DMS 273 treated with DMSO at 0.1 percent for 48 hours (cell line): ENCODE results near the gene PTPRM.

ENCODE experiments used
- DNase-seq: peaks from one replicate; lab custom pipeline; 2025; lab: John Stamatoyannopoulos, UW

PTPRM gene

DNA sequence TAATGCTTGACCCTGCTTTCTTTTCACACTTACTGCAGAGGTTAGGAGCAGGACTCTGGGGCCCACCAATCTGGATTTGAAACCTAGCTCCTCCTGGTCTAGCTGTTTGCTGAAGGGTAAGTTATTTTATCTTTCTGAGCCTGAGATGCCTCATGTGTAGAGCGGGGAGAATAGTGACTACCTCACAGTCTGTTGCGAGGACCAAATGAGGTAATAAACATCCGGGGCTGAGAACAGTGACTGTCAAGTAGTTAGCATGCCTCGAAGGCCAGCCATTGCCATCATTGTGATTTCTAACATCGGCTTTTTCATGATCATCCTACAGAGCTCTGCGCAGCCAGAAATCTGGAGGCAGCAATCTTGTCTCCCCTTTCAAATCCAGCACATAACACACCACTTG, 32.9 kb downstream of the PTPRM start:
- DNase-seq = no peak

DNA sequence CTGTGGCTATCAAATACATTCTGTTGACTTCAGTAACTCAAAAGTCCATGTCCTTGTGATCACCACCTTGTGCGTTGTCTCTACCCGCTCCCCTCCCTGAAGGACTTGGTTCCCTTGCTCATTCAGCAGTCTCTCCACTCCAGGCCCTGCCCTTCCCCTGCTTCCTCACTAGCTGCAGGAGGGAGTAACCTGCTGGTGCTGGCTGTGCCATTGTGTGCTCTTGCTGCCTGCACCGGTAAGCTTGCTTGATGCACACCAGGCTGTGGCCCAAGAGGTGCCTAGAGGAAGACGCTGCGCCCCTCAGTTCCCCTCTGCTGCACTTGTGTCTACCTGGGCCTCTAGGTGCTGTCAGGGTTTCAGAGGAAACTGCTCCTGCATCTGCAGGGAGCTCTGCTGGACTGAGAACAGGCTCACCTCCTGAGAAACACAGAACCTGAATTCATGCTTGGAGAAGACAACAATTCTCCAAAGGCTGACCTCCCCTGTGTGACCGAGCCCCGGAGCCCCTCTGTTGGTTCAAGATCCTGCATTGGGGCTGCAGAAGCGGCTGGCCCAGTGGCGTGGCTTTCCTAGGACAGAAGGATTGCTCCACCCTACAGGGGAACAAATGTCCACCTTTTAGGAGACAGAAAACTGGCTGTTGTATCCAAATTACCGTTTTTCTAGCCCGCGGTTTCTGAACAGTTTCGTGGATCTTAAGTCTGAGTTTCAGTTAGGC, 33.6 kb downstream of the PTPRM start:
- DNase-seq = no peak

DNA sequence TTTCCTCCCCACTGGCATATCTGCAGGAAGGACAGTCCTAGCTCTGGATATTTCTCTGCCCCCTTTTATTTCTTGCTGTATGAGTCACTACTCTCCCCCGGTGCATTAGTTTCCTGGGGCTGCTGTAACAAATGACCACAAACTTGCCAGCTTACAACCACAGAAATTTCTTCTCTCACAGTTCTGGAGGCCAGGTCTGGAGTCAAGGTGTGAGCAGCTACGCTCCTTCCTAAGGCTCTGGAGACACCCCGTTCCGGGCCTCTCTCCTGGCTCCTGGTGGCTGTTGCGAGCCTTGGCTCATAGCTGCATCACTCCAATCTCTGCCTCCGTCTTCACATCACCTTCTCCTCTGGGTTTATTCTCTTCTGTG, 34.1 kb downstream of the PTPRM start:
- no peak for DNase-seq

DNA sequence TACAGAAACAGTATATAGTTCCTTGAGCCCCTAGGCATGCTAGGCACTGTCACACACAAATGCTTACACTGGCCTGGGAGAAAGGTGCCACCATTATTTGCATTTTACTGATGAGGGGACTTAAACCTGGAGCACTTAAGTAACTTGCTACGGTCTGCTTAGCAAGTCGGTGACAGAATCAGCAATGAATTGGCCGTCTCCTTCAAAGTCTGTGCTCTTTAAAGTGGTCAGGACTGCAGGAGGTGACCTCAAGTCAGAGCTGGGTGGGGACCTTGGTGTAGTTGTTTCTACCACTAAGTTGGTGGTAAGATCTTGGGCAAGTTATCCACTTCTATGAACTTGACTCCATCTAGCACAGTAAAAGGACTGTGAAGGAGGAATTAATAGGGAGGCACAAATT, 34.8 kb downstream of the PTPRM start:
- no peak for DNase-seq

DNA sequence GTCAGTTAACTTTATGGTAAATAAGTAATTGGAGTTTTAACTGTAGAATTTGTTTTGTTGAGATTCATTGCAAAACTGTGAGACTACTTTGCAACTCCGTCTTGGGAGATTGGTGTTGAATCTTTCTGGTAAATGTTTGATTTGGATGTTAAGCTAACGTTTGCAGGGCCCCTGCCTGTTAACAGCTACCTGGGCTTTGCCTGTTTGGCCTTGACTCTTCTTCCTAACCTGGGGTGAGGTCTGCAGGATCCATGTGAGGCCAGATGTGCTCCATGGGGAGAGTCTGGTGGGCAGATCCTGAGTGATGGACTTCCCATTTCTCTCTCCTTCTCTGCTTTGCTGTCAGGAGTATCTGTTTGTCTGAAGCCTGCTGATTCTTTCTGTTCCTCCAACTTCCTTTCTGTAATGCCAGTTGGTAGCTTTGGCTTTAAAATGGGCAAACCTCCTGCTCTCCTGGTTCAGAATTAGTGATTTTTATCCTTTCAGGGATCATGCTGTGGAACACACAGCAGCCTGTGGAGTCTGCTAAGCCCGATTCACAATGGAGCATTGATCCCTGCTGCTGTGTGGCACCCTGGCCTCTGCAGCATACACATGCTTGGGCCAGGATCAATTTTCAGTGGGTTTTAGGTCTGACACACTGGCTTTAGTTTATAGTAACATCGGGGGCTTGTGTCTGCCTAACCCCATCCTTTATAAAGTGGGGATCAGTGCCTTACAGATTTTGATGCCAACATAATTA, 36.3 kb downstream of the PTPRM start:
- DNase-seq = no peak

DNA sequence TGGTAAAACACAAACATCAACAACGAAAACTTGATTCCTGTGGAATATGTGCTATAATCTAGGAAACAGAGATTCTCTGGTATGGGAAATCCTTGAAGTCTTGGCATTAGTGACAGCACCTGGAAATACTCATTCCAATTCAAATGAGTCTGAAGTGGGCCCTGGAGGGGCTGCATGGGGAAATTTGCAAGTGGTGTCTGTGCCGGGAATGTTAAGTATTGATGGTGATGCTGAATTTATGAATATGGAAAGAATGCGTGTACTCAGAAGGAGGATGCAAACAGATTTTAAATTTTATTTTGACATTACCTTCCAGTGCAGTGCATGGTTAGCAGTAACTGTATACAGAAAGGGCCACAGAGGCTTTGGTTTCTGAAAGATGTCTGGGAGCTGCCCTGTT, 37.2 kb downstream of the PTPRM start:
- no peak for DNase-seq

DNA sequence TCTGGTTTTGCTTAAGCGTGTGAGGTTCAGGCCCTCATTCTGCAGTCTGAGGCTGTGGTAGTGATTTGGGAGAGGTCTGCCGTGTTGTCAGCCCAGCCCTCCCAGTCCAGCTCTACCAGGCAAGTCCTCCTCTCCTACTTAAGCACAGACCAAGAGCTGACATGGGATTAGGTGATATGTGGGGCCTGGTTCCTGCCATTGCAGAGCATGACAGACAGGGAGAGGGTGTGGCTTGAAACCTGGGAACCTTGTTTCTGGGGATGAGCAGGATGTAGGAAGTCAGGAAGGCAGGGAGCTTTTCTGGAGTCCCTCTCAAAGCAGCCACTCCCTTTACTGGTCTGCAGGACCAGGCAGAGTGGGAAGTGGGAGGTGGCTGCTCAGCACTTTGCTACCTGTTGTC, 38.6 kb downstream of the PTPRM start:
- DNase-seq = no peak

DNA sequence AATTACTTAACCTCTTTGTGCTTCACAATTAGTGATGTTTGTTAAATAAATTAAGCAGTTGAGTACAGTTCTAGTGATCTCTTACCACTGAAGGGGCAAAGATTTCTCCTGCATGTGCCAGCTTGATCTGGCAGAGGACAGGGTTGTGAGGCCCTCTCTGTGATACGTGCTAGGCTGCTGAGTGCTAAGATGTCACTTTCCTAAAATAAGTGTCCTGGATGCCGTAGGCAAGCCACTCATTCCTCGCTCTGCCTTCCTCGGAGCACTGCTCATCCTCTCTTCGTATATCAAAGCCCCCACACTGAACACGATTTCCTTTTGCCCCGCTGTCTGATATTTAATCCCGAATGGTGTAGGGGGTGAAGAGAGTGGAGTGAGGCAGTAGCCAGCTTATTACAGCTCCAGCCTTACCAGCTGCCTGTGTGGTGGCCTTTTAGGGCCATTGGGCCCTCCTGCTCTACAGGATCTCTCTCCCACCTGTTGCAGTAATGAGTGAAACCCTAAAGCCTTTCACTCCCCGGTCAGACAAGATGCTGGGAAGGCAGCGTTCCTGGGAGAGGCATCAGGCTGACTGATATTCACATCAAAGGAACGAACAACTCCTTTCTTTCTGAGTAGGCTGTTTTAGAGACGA, 40.5 kb downstream of the PTPRM start:
- DNase-seq = no peak

DNA sequence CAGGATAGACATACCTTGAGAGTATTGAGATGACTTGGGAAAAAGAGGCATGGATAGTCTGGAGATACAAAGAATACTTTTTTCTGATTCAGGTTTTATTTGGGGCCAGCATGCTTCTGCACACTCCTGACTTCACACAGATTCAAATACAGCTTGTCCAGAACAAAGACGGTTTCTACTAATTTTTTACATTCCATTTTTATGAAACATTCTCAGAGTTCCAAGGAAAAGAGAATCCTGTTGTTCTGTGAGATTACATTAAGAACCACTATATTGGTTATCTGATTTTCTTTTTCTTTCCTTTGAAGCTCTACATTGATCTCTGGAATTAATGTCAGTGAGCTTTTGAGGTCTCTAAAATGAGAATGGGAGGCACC, 41.0 kb downstream of the PTPRM start:
- no peak for DNase-seq

DNA sequence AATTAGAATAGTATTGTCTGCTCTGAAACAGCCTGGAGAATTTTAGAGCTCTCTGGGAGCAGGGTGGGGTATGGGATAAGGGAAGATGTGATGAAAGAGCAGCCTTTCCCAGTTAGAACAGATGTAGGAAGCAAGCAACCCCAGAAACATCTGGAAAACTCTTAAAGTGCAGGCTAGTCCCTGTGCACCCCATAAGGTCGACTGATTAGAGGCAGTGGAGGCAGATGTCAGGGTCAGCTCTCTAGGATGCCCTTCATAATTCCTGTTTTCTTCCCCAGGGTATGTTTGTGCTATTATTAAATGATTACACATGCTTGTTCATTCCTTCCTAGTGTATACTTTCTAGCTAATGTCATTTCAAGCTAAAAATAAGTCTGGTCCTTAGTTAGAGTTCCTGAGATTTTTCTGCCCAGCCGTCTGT, 41.7 kb downstream of the PTPRM start:
- DNase-seq = no peak

DNA sequence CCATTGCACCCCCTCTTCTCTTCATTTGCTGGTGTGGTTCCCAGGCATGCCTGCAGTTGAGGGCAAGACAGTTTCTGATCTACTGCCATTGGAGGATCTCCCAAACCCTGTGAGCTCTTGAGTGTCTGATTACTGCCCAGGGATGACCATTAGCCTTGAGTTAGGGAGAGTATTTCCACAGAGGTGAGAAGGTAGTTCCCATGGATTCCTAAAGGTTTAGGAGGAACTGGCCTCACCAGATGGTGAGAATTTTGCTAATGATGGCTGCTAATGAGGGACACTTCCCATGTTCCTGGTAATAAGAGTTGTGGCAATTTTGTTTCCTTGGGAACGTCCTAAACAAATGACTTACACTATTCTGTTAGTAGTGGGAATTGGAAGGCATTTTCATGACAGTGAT, 42.5 kb downstream of the PTPRM start:
- no peak for DNase-seq

DNA sequence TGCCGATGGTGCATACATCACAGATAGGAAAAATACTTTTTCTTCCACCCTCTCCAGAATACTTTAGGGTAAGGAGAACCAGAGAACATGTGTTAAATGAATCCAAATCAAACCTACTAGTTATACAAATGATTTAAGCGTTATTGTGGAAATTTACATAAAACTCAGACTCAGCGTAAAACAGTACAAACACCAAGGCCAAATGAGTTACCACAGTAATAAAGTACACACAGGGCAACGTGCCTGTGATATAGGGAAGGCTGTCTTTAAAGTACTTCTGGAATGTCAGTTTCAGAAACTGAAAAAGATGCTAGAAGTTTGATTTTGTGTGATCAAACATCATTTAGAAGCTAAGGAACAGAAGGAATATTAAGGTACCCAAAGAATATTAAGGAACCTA, 46.9 kb downstream of the PTPRM start:
- DNase-seq = no peak

DNA sequence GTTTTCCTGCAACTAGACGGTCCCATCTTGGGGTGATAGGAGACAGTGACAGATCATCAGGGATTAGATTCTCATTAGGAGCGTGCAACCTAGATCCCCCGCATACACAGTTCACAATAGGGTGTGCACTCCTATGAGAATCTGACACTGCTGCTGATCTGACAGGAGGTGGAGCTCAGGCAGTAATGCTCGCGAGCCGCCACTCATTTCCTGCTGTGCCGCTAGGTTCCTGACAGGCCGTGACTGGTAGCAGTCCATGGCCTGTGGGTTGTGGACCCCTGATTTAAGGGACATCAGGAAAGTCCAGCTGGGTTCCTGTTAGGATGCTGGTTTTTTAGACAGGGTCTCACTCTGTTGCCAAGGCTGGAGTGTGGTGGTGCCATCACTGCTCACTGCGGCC, 48.7 kb downstream of the PTPRM start:
- no peak for DNase-seq

DNA sequence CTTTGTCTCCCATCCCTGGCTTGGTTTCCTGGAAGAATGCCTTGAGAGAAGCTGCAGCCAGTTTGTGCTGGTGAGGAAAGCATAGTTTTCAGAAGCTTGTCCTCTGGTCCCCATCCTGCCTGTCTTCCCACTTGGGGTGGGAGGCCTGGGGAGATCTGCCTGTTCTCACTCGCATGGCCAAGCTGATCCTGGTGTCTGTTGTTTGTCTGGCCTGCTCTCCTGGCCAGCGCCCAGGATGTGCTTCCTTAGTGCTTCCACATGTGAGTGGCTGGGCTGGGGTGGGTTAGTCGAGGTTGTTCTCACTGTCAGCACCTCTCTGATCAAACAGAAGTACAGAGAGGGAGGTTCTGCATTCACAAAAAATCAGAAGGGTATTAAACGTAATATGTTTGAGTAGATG, 49.5 kb downstream of the PTPRM start:
- DNase-seq = no peak

DNA sequence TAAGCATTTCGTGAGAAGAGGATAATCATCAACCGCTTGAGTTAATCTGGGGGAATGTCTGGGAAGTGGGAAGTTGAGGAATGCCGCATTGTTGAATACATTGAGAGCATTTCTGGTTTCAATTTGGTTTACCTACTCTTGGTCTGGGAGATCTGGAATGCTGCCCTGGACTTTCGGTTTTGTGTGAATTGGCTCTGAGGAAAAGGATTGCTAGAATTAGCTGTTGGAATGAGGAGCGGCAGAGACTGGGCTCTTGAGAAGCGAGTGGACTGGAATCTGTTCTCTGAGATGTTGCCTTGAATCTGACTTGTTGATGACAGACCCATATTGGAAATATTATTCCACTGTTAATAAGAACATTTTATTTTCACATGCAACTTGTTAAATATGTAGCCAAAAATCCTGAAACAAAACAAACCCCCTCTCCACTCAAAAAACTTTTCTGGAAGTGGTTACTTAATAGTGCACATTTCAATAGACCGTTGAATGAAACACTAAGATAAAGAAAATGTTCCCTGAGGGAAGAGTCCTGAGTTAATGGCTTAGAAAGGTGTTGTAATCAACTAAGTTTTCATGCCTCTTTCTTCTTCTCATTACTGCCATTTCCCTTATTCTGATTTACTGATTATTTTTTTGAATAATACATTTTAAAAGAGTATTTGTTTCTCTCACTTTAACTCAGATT, 50.8 kb downstream of the PTPRM start:
- DNase-seq = no peak

DNA sequence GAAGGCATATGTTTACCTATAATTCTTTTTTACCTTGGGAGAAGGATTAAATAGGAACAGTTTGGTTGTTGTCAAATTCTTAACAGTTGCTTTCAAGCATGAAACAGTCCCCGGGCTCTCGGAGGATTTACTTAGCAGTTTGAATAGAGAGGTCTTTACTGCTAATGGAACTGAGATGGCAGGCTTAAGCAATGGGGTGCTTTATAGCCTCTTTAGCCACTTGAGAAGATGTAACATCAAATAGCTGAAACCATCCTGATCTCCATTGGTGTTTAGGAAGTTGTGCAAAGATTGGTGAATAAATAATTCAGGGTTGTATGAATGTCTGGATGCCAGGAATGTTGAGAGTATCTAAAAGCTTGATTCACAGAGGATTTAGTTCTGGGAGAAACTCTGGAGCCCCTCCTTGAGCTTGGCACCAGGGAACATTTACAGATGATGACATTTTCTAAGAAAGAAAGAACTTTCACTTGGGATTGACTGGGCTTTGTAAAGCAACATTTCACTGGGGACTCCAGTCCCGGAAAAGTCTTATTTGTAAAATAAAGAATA, 51.9 kb downstream of the PTPRM start:
- no peak for DNase-seq

DNA sequence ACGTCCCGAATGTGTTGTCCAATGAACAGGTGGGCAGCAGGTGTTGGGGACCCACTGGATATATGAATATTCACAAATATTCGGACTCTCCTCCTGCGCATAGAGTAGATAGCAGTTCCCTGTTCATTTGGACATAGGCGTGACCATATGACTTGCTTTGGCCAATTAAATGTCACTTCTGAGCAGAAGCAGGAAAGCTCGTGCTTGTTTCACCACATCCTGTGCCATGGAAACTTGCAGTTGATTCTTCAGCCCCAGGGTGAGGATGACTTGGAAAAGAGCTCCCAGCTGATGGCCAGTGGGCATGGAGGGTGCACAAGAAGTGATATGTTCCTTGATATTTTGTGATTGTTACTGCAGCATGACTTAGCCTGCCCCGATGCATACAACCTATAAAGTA, 52.6 kb downstream of the PTPRM start:
- no peak for DNase-seq

DNA sequence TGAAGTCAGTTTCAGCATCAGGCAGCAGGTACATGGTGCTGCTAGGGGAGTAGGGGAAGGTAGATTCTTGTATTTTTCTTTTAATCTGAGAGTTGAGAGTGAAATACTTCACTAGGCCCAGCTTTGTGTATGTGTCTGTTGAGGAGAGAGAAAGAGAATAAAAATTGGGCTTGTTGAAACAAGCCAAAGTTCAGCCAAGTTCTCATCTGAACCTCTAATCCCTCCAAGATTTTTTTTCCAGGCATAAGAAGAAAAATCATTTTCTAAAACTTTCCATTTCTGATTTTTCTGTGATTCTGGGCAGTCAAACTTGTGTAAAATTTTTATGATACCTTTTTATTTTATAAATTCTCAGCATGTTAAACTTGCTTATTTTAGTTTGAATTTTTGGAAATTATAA, 55.6 kb downstream of the PTPRM start:
- DNase-seq = no peak

DNA sequence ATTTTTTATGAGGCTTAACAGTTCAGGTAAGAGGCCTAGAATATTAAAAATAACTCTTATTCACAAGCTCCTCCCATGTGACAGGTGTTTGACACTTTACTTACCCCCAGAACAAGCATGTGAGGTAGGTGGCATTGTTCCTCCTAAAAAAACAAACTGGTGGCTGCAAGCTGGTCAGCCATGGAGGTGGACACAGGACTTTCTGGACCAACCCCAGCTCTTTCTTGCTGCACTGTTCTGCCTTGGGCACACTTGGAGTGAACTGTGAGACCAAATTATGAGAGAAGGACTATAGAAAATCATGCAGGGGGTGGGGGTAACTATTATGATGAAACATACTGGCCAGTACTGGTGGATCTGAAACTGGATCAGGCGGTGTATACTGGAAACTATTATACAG, 56.6 kb downstream of the PTPRM start:
- DNase-seq = no peak

DNA sequence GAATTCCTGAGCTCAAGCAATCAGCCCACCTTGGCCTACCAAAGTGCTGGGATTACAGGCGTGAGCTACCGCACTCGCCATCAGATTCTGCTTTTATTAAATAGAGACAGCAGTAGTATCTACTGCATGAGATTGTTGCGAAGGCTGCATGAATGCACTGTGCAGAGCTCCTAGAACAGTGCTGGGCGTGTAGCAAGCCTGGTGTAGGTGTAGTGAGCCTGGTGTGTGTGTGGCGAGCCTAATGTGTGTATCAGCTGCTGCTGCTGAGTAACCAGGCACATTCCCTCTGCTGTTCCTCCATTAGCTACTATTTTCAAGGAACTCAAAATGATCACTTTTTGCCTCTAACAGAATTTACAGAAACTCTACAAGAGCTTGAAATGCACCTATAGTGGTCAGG, 57.6 kb downstream of the PTPRM start:
- no peak for DNase-seq

DNA sequence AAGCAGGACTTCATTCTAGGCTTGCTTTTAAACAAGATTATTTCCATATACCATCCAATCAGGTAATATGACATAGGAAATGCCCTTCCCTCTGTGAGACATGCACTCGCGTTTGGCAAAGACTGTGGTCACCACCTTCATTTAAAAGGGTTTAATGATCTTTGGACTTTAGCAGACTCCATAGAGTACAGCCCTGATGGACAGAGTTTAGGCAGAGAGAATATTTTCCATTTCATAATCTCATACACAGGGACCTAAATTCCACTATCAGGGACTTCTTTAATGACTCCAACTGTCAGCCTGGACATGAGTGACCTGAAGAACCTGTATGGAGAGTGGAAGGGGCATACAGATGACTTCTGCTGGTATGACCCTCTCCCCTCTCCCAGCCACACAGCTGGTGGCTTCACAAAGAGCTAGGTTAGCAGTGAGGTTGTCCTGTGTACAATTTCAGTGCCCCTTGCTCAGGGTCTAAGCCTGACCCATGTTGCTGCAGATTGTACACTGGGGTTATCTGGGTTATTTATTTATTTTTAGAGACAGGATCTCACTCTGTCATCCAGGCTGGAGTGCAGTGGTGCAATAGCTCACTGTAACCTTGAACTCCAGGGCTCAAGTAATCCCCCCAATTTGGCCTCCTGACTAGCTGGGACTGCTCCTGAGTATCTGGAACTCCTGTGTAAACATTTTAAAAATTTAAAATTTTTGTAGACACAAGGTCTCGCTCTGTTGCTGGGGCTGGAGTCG, 59.2 kb downstream of the PTPRM start:
- no peak for DNase-seq

DNA sequence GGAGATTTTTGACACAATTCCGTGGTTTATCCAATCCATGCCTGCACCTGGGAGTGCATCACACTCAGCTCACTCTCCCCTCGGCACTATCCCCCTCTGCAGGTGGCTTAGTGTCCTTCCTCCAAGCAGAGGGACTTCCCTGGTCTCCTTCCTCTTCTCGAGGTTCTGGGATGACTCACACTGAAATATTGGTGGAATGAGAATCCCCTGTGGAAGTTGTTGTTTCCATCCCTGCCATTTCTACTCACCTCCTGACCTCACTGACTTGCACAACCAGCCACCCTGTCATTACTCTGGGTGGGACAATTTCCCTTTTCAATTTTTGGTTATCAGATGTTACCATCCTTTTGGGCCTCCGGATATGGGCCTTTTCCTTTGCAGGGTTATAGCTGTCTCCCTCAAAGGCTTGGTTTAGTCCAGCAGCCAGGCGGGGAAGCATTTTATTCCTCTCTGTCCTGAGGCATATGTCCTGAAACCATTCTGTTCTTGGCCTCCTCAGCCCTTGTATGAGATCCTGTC, 59.9 kb downstream of the PTPRM start:
- no peak for DNase-seq
